ENCODE measurements around the gene GPRIN2. TPM values are rescaled to one million over a fixed set of nuclear protein-coding genes. Genes with fewer than 3 reads are reported as not detected.
A peak's percentile ranks its signal among the peaks of the same experiment; 100 is the strongest.

GPRIN2 gene
- polyA plus RNA-seq, 1 of the 3 experiments (the other 2 are of a cell fraction) = 0.03 TPM

- TF ChIP-seq CTCF (IDR thresholded peaks at IDR 0.05) = no peak
Measured at GRCh38 chr10:46523119-46523961, 33.1 kb downstream of the GPRIN2 start (continued).

GRCh38 chr10:46522295-46523118, 34.0 kb downstream of the GPRIN2 start:
- Histone ChIP-seq H3K4me3 (ENCODE audit: low read depth in 2 of 2, low read length in 1 of 2) (no peak overlapping the region), H3K9me3 (no peaks in the 10 kb centered on the region), H4K20me1 (ENCODE audit: insufficient read depth) (no peaks in the 10 kb centered on the region), H3K27ac (ENCODE audit: low read depth in 2 of 2, low read length in 1 of 2) (no peak overlapping the region), H3K36me3 (replicated peaks in 1 of 2; ENCODE audit: control insufficient read depth in 1 of 2, insufficient read depth in 2 of 2, low read length in 1 of 2) (no peaks in the 10 kb centered on the region), H3K4me1 (ENCODE audit: control insufficient read depth in 1 of 2, insufficient read depth in 2 of 2, low read depth in 1 of 2, low read length in 1 of 2) (peaks cover 21 to 22% of the 10 kb centered on the region in 2 experiments; a peak in 3 of 4 replicates), H3F3A (replicated peaks; ENCODE audit: insufficient read depth) (peaks cover 14% of the 10 kb centered on the region), H2AFZ (ENCODE audit: low read depth) (no peak overlapping the region), H3K9me2 (no peaks in the 10 kb centered on the region), H3K79me2 (ENCODE audit: insufficient read depth) (no peaks in the 10 kb centered on the region), H3K9ac (no peak overlapping the region), H3K27me3 (ENCODE audit: insufficient read depth) (no peaks in the 10 kb centered on the region), H3K4me2 (no peak overlapping the region)
- ChIA-PET CTCF (interaction anchor here (0.9 kb wide), 1 partner anchor 9 kb away, joined by 4 read pairs; no protein-coding TSS in a partner anchor), POLR2A (no interaction called here)
- WGBS (ENCODE audit: low lambda C conversion rate) = 86% methylated on average over 10 of the region's 10 CpGs
- DNase-seq = no peak
- TF ChIP-seq CHD2 (IDR thresholded peaks at IDR 0.05; ENCODE audit: low read length, partially characterized antibody) = no peak

- Histone ChIP-seq H3F3A (replicated peaks; ENCODE audit: insufficient read depth) (peaks cover 13% of the 10 kb centered on the region), H2AFZ (ENCODE audit: low read depth) (no peak overlapping the region), H3K27ac (ENCODE audit: low read depth in 2 of 2, low read length in 1 of 2) (no peak overlapping the region), H3K9me3 (no peaks in the 10 kb centered on the region), H4K20me1 (ENCODE audit: insufficient read depth) (no peaks in the 10 kb centered on the region), H3K4me2 (no peak overlapping the region), H3K36me3 (replicated peaks in 1 of 2; ENCODE audit: control insufficient read depth in 1 of 2, insufficient read depth in 2 of 2, low read length in 1 of 2) (no peaks in the 10 kb centered on the region), H3K4me1 (ENCODE audit: control insufficient read depth in 1 of 2, insufficient read depth in 2 of 2, low read depth in 1 of 2, low read length in 1 of 2) (peaks cover 22 to 24% of the 10 kb centered on the region in 2 experiments; a peak in 3 of 4 replicates), H3K9ac (no peak overlapping the region), H3K4me3 (ENCODE audit: low read depth in 2 of 2, low read length in 1 of 2) (no peak overlapping the region), H3K27me3 (ENCODE audit: insufficient read depth) (no peaks in the 10 kb centered on the region), H3K79me2 (ENCODE audit: insufficient read depth) (no peaks in the 10 kb centered on the region), H3K9me2 (no peaks in the 10 kb centered on the region)
- 49% methylated on average over 5 of the region's 5 CpGs for WGBS (ENCODE audit: low lambda C conversion rate)
- ChIA-PET CTCF (no interaction called here), POLR2A (no interaction called here)
- peak; percentile 53 for DNase-seq
- TF ChIP-seq MEF2A (IDR thresholded peaks at IDR 0.05; ENCODE audit: borderline replicate concordance, low read depth) = no peak
- TF ChIP-seq SMC3 (IDR thresholded peaks at IDR 0.05; ENCODE audit: low read depth, low read length) = no peak
- peak; percentile 65 for TF ChIP-seq TCF12 (IDR thresholded peaks at IDR 0.05)
- no peak for TF ChIP-seq RFX5 (IDR thresholded peaks at IDR 0.05; ENCODE audit: low read length)
- TF ChIP-seq FOXJ3 (CRISPR knock-in tag; IDR thresholded peaks at IDR 0.05) = 0 out of 2 replicates have a peak, but pooled peaks have one; percentile 8
- TF ChIP-seq FOXM1 (IDR thresholded peaks at IDR 0.05; ENCODE audit: low read depth) = no peak
- no peak for TF ChIP-seq CHD2 (IDR thresholded peaks at IDR 0.05; ENCODE audit: low read length, partially characterized antibody)
- TF ChIP-seq EZH2phosphoT487 (IDR thresholded peaks at IDR 0.05; ENCODE audit: borderline replicate concordance, low read depth) = no peak
- no peak for TF ChIP-seq GABPA (IDR thresholded peaks at IDR 0.05; ENCODE audit: low read depth)
- no peak for TF ChIP-seq USF1 (IDR thresholded peaks at IDR 0.05; ENCODE audit: borderline replicate concordance, low read depth)
- no peak for TF ChIP-seq RAD21 (IDR thresholded peaks at IDR 0.05; ENCODE audit: low read length)
- TF ChIP-seq MAX (IDR thresholded peaks at IDR 0.05; ENCODE audit: low read depth) = no peak
- TF ChIP-seq RXRA (IDR thresholded peaks at IDR 0.05; ENCODE audit: borderline replicate concordance, low read depth) = no peak
- TF ChIP-seq JUND (IDR thresholded peaks at IDR 0.05) = no peak
- TF ChIP-seq MXI1 (IDR thresholded peaks at IDR 0.05; ENCODE audit: low read depth, low read length) = no peak
- TF ChIP-seq SIN3A (IDR thresholded peaks at IDR 0.05; ENCODE audit: borderline replicate concordance, low read depth, low read length) = no peak
- no peak; a peak in 1 of 4 replicates for TF ChIP-seq EP300 (IDR thresholded peaks at IDR 0.05; ENCODE audit: borderline replicate concordance in 1 of 2, low read depth in 1 of 2, low read length in 1 of 2)
- no peak for TF ChIP-seq PBX3 (IDR thresholded peaks at IDR 0.05)
- TF ChIP-seq YY1 (IDR thresholded peaks at IDR 0.05; ENCODE audit: low read depth) = no peak
- peak; percentile 90 for TF ChIP-seq NFIC (IDR thresholded peaks at IDR 0.05; ENCODE audit: borderline replicate concordance)
Measured at GRCh38 chr10:46520941-46521340, 35.5 kb downstream of the GPRIN2 start.

Data from SK-N-SH (cell line).